Umbilical cord (tissue), 2 donors: ENCODE results near the gene ZNF385B. TPM values are rescaled to one million over a fixed set of nuclear protein-coding genes. Genes with fewer than 3 reads are reported as not detected.

ENCODE experiments used
- DNase-seq: peaks from one replicate; pipeline ENCODE4 v3.0.0-alpha.2; 2015; ENCODE audit warnings: low spot score
- total RNA-seq: library from RNA; depleted of rRNA; stranded (reverse); fragments of >200 nt; gene quantifications from one replicate; pipeline ENCODE4 v1.2.3, GENCODE V29; 2014; ENCODE audit warnings: low replicate concordance; ENCODE audit not compliant: insufficient read depth

Gene ZNF385B
- total RNA-seq, 1 donor from 2014 or later, result 0.72 TPM

GRCh38 chr2:179685146-179685545, 176.3 kb downstream of the ZNF385B start:
- DNase-seq, result no peak

DNA sequence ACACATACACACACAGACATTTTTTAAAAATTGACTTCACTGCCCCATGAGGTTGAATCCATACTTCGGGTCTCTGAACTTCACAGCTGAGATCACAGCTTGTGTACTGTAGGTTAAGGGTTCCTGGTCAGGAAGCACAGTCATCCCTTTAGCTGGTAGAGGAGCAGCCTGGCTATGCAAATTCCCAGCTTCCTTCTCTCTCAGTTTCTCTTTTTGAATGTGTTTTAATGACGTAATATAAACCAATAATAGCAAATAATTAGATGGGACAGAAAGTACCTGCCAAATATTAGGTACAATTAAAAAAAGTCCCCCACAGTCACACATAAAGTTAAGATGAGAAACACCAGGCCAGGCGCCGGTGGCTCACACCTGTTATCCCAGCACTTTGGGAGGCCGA, 178.7 kb downstream of the ZNF385B start:
- DNase-seq, result no peak

- DNase-seq, result no peak
These were observed 183.5 kb downstream of the ZNF385B start for GRCh38 chr2:179677746-179678505.

DNA sequence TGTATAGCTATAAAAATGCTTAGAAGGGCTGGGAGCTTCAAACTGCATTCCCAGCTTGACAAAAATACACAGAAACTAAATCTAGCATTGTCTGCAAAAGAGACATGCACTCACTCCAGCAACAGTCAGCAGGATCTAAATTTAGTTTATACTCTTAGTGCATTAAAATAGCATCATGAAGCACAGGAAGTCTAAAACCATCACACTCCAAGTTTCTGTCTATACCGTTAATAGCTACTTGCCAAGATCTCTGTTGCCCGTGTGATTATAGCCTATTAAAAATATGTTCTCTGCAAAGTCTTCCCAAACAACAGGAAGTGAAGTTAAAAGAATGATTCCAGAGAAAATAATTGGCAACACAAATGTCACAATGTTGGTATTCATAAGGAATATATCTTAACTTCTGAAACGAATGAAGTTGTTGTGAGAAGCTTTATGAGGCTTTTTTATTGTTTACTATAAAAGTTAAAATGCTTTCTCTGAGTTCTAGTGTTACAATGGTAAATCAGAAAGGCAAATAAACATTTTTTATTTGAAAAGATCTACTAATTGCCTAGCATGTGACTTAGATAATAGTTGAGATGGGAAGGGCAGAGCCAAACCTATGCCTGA, 184.2 kb downstream of the ZNF385B start:
- DNase-seq, result peak; percentile 77

GRCh38 chr2:179675435-179675834, 186.0 kb downstream of the ZNF385B start:
- no peak for DNase-seq

DNA sequence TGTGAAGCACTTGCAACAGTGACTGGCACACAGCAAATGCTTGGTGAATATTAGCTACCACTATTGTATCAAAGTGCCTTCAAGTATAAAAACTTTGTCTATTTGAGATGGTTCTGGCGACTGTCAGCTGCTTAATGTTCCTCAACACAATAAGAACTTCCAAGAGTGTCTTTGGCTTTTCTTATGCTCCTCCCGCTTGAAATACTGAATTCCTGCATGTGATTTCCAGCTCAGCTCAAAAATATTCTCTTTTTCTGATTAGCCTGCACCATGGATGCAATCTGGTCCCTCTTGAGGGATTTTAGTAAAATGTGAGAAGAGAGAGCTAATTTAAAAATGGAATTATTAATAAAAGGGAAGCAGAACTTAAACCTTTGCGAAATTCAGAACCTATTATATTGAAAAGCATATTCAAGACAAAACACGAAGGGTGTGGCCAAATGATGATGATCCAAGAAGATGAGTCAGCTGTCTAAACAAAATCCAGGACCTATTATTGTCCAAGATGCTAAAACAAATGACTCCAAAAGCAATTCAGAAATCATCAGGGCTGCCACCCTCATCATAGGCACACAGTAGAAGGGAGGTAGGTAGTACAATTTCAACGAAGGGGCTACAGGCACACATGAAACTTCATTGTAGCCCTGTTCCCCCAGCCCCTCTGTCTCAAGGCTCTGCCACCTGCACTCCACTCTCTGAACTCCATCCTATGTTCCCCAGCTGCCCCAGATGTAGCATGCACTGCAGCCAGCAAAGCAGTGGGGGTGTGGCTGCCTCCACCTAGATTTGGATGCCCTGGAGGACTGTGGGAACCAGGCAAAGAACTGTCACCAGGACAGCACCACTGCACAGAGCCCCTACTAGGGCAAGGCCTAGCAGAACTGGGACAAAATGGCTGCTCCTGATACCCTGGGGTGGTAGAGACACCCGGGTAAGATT, 190.1 kb downstream of the ZNF385B start:
- no peak for DNase-seq

GRCh38 chr2:179669196-179669595, 192.2 kb downstream of the ZNF385B start:
- DNase-seq, result no peak

DNA sequence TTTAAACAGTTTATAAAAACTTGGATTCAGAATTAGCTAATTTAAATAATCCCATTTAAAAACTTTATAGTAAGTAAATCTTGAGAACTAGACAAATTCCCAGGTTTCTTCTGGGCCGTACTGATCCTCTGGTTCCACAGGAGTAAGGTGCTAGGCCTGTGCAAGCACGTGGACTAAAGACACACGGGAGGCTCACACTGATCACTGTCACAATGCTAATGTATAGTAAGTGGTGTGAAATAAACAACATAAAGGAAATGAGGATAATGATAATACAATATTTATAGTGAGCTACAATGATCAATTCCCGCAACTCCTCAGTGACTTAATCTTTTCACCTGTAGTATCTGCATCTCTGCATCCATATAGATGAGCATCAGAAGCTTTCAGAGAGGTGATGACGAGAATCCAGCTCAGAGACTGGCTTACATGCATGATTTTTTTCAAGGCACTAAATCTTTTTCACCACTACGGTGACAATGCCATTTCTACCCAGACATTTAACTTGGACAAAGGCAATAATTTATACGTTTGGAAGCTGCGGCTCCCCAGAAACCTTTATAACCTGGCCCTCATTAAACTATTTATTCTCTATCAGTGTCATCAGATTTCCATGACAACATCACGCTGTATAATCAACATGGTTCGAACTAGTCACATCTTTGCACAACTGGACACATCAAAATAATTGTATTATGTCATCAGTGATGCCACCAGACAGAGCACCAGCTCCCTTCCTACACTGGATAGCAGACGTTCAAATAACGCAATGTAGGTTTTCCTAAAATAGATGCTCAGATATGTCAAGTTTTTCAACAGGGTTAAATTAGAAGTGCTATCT, 196.2 kb downstream of the ZNF385B start:
- DNase-seq, result no peak

- no peak for DNase-seq
These were observed 199.4 kb downstream of the ZNF385B start for GRCh38 chr2:179661986-179662385.

DNA sequence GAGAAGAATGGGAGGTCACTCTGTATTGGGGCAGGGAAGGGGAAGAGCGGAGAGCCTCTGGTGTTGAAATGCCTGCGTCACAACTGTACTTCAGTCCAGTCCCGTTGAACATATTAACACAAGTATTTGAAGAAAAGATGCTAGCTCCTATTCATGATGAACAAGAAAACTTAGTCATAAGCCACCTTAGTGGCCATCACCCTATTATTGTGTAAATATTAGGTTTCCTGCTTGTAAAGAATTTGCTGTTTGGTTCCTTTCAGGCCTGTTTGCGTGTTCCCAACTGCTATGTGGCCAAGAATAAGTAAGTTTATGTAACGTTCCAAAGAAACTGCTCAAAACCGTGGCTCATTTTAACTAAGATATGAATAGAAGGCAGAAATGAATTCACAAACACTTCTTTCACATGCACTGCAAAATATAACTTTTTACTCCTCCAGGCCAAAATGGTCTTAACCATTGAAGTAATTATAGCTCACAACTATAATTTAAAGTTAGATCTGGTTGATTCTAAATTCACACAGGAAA, 204.3 kb downstream of the ZNF385B start:
- no peak for DNase-seq

DNA sequence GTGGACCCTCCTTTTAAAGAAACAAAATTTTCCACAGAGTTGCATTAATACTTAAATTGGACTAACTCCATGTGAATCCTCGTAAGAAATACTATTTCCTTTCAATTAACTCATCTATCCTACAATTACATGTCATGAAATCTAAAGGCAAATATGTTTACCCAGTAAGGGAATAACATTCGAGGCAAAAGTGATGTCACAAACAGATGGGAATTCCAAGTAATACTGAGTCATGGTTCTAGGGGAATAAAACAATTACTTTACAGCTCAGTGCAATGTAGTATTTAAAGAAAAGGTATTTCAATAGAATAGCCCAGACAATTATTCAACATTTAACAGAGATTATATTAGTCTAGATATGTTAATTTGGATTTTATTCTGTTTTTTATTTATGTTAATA, 205.8 kb downstream of the ZNF385B start:
- no peak for DNase-seq

GRCh38 chr2:179654806-179655205, 206.6 kb downstream of the ZNF385B start:
- DNase-seq, result no peak

DNA sequence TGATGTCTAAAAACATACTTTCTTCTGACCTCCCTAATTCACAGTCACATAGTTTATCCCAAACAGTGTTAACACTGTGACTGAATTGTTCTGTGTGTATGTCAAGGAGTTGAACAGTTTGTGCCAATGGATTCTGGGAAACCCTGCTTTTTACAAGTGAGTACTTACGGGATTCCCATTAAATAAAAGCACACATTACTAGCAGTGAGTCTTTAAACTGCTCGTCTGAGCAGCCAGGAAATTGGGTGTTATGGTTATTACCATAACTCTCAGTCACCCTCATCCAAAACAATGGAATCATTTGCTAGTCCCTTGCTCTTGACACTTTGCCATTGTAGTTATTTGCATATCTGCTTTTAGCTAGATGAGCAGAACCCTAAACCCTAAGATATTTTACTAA, 209.1 kb downstream of the ZNF385B start:
- no peak for DNase-seq

- DNase-seq, result no peak
These were observed 211.0 kb downstream of the ZNF385B start for GRCh38 chr2:179650420-179650819.

GRCh38 chr2:179646862-179647587, 214.4 kb downstream of the ZNF385B start:
- no peak for DNase-seq

- no peak for DNase-seq
These were observed 215.1 kb downstream of the ZNF385B start for GRCh38 chr2:179646173-179646769.

DNA sequence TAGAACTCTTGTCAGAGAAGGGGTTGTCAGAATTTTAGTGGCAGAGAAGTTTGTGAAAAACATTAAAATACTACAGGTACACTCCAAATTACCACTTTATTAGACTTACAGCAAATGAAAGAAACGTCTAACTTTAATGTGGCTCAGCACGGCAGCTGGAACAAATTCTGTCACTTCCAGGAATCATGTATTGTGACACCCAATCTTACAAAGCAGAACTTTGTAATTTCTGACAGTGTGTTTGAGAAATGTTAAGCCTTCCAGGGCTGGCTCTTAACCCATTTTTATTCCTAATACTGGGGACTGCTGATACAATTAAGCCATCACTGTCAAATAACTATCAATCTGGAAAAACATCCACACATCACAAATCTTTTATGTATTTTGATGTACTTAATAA, 216.4 kb downstream of the ZNF385B start:
- DNase-seq, result no peak

DNA sequence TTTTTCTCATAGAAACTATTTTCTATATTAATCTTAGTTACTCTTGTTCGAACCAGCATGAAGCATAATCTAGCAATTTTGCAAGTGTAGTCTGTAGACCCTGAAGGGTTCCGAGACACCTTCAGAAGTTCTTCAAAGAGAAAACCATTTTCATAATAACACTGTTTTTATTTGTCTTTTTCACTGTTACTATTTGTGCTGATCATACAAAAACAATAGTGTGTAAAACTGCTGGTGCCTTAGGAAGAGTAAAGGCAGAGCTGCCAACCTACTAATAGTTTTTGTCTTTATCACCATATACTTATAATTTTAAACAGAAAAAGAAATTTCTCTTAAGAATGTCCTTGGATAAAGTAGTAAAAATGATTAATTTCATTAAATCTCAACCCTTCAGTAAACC, 218.9 kb downstream of the ZNF385B start:
- DNase-seq, result no peak

DNA sequence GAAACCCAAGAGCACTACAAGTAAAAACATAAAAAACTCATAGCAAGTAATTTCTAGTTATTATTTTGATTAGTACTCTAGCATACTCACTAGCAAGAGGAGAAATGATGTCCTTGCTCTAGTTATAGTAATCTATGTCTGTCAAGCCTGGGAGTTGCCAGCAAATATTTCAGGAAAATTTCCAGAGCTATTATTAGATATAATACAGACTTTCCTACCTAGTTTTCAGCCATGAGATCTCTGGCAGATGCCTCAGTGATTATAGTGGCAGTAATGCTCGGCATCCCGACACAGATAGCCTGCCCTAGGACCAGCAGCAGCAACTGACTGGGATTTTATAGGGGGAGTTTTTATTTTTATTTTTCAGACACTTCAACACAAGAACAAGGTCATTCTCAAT, 224.4 kb downstream of the ZNF385B start:
- peak; percentile 73 for DNase-seq
